GM18951 (cell line): ENCODE data around the gene MAGEF1.

Experiments
- POLR2A ChIP-seq: IDR thresholded peaks from 4 replicates; pipeline ENCODE4 v1.6.1; 2011; ENCODE audit warnings: mild to moderate bottlenecking; ENCODE audit not compliant: insufficient read length, insufficient read depth; ENCODE audit errors: extremely low read depth
- in situ Hi-C: fragments of 300-500 bp; cut with MboI; formaldehyde crosslinking; loops from one replicate; pipeline ENCODE4 v1.12.0; 2022; ENCODE audit warnings: low sequenced_read_pairs, mixed read lengths, inconsistent platforms; ENCODE audit not compliant: unreplicated experiment

MAGEF1 gene

GRCh38 chr3:184700759-184701158 lies 11.1 kb downstream of the MAGEF1 start:
- TF ChIP-seq POLR2A, result no peak
- in situ Hi-C loops, result no loop called here

- TF ChIP-seq POLR2A, result no peak
- in situ Hi-C loops, result no loop called here
Observed at GRCh38 chr3:184697845-184698244, 14.0 kb downstream of the MAGEF1 start.

GRCh38 chr3:184696697-184697096 lies 15.2 kb downstream of the MAGEF1 start:
- TF ChIP-seq POLR2A, result no peak
- in situ Hi-C loops, result no loop called here

GRCh38 chr3:184694716-184695115 lies 17.1 kb downstream of the MAGEF1 start:
- no peak for TF ChIP-seq POLR2A

GRCh38 chr3:184694133-184694665 lies 17.7 kb downstream of the MAGEF1 start:
- no peak for TF ChIP-seq POLR2A

More at GRCh38 chr3:184694716-184695115, 17.1 kb downstream of the MAGEF1 start:
- in situ Hi-C loops, result no loop called here

GRCh38 chr3:184693011-184693975 lies 18.6 kb downstream of the MAGEF1 start:
- TF ChIP-seq POLR2A, result no peak
- in situ Hi-C loops, result no loop called here

More at GRCh38 chr3:184694133-184694665, 17.7 kb downstream of the MAGEF1 start:
- in situ Hi-C loops, result no loop called here

- TF ChIP-seq POLR2A, result no peak
- in situ Hi-C loops, result no loop called here
Observed at GRCh38 chr3:184691397-184692231, 20.2 kb downstream of the MAGEF1 start.

- in situ Hi-C loops, result no loop called here
- no peak for TF ChIP-seq POLR2A
Observed at GRCh38 chr3:184690192-184690883, 21.5 kb downstream of the MAGEF1 start.

GRCh38 chr3:184688882-184689271 lies 23.0 kb downstream of the MAGEF1 start:
- in situ Hi-C loops, result no loop called here
- TF ChIP-seq POLR2A, result no peak

- TF ChIP-seq POLR2A, result no peak
Observed at GRCh38 chr3:184688251-184688881, 23.5 kb downstream of the MAGEF1 start.

GRCh38 chr3:184687363-184688015 lies 24.4 kb downstream of the MAGEF1 start:
- in situ Hi-C loops, result no loop called here
- TF ChIP-seq POLR2A, result no peak

More at GRCh38 chr3:184688251-184688881, 23.5 kb downstream of the MAGEF1 start:
- in situ Hi-C loops, result no loop called here

GRCh38 chr3:184685646-184686045 lies 26.2 kb downstream of the MAGEF1 start:
- in situ Hi-C loops, result no loop called here
- no peak for TF ChIP-seq POLR2A
